Stimulated activated CD8-positive, alpha-beta memory T cell treated with anti-CD3 and anti-CD28 coated beads, Interleukin-4, amount 100 ng/mL, for 1 hour (primary cell): ENCODE measurements around the gene PLXNA3.
"Not testable (repeated sequence)": the region's sequence is repeated elsewhere in the genome, so short reads cannot be mapped to it uniquely, and the experiment has no call there.

Source experiments
- DNase-seq, 2 donors: peaks; one replicate each; pipeline ENCODE4 v3.0.0-alpha.2; 2020; ENCODE audit warnings: low read depth in 2 of 2, low spot score in 1 of 2

The PLXNA3 gene

DNA sequence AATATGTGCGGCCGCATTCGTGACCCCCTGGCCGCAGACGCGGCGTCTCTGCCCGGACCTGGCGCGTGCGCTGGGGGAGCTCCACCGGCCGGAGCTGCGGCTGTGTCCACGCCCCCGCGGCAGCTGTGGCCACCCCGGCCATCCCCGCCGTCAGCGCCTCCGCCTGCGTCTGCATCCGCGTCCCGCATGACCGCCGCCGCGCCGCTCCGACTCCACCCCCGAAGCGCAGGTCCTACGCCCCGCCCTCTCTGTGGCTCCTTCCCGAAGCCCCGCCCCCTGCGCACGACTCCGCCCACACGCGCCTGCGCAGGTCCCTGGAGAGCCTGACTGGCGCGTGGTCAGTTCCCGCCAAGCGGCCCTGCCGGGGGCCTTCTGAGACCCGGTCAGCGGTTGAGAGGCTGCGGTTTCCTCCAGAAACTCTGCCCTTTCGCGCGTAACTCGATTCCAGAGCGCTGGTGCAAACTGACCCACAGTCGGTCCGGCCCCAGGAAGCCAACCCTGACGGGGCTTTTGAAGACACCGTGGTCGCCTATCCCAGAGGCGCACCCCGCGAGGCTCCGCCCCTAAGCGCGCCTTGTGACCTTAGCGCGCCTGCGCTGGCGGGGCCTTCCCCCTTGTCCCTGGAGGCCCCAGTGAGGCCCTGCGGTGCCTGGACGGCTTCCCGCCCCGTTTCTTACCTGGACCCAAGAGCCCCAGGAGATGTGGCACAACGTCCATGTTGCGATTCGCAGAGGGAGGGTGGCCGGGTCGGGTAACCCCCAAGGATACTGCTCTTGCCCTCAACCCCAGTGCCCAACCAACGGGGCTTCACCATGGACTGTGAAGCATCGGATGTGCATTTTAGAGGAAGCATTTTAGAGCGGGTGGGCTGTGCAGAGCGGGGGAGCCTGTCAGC is 20.9 kb downstream of the PLXNA3 start, which contains the start of gene LAGE3:
Gene LAGE3, minus strand, starts transcription at position 554 of the 895 bp plus-strand sequence. Its CDS starts 366 bp downstream, at position 188.
- DNase-seq: peak; percentile 86 to 88

DNA sequence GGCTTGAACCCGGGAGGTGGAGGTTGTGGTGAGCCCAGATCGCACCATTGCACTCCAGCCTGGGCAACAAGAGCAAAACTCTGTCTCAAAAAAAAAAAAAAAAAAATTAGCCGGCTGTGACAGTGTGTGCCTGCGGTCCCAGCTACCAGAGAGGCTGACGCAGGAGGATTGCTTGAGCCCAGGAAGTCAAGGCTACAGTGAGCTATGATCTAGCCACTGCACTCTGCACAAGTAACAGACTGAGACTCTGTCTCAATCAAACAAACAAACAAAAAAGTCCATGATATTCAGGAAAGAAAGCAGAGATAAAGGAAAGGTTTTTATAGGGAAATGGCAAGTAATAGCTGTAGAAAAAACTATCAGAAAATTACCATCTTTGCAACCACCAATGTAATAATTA is 23.1 kb downstream of the PLXNA3 start:
- no peak for DNase-seq

DNA sequence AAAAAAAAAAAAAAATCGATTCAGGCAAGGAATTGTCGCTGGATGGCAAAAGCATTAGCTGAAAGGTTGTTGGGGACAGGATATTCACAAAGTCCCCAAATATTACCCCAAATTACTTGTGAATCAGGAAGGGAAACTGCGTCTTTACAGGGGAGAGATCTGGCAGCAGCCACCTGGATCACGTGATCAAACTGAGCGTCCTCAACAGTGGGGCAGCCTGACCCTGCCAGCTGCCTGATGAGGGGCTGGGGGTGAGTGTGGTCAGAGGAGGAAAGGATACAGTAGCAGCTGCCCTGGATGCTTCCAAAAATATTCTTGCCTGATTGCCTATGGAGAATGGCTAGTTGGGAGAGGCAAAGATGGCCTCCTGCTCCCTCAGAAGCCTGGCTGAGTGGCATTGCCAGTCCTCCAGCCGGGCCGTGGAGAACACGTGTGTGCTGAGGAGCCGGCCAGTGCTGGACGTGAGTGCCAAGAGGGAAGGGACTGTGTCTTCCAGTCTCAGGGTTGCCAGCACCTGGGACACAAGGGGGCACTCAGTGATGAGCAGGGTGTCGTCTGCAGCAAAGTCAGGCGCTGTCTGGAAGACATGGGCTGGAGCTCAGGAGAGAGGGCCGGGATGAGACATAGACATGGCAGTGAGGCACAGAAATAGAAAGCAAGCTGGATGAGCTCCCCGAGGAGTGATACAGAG is 24.0 kb downstream of the PLXNA3 start:
- DNase-seq: no peak

DNA sequence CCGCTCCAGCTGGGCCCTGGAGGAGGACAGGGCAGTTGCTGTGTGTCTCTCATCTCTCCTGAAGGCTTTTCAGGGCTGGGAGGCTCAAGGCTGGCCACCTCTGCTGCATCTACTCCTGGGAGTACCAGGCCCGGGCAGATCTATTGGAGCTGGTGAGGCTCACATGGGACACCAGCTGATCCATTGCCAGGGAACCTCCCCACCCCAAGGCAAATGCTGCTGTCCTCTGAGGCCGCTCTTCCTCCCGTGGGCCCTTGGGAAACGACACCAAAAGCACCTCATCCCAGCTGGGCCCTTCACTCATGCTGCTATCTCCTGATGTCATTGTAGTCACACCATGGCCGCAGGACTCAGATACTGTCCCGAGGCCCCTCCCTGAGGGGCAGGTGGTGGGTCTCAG is 24.7 kb downstream of the PLXNA3 start:
- DNase-seq: no peak

DNA sequence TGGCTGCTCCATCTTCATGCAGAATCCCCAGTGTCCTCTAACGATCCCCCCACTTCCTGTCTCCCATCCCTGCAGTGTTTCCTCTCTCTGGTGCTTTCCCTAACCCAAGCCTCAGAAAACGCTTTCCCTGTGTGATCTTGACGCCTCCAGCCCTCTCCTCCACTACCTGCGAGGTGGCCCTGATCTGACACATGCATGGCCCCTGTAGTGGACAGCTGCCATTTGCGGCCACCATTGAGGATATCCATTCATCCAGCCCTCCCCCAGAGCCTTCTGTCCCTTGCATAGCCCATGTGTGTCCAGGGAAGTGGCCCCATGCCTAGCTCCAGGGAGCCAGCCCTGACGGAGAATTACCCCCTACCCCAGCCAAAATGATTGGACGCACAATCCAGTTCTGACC is 25.2 kb downstream of the PLXNA3 start:
- no peak for DNase-seq

DNA sequence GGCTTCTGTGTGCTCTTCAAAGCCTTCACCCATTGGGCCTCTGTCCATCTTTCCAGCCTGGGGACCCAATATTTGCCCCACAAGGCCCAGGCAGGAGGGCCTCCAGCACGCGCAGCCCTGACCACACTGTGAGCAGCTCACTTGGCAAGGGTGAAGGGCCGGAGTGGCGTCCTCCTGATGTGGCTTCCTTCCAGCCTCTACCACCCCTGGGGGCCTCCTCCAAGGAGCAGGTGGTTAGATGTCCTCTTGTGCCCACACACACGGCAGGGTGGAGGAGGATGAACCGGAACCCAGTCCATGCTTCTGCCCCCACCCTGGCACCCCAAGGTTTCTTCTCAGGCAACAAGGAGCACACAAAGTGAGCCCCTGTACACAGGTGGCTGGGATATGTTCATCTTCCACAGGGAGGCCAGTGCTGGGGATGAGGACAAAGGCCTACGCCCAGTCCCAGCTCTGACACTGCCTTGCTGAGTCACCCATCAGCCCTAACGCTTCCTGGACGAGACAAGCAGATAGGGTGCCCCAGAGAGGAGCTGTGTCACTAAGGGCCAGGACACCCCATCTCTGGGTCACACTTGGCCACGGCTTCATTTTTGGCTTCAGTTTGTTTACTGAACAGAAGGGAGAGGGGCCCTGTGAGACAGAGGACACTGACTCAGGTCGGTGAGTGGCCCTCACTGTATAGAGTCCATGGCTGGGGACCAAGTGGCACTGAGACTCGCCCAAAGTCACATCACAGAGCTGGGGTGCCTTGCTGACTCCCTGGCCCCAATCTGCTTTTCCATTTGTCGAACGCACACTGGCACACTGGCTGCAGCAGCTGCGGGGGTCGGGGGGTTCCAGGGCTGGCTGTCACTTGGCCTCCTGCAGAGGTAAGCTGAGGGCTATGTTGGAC is 26.4 kb downstream of the PLXNA3 start:
- DNase-seq: no peak

DNA sequence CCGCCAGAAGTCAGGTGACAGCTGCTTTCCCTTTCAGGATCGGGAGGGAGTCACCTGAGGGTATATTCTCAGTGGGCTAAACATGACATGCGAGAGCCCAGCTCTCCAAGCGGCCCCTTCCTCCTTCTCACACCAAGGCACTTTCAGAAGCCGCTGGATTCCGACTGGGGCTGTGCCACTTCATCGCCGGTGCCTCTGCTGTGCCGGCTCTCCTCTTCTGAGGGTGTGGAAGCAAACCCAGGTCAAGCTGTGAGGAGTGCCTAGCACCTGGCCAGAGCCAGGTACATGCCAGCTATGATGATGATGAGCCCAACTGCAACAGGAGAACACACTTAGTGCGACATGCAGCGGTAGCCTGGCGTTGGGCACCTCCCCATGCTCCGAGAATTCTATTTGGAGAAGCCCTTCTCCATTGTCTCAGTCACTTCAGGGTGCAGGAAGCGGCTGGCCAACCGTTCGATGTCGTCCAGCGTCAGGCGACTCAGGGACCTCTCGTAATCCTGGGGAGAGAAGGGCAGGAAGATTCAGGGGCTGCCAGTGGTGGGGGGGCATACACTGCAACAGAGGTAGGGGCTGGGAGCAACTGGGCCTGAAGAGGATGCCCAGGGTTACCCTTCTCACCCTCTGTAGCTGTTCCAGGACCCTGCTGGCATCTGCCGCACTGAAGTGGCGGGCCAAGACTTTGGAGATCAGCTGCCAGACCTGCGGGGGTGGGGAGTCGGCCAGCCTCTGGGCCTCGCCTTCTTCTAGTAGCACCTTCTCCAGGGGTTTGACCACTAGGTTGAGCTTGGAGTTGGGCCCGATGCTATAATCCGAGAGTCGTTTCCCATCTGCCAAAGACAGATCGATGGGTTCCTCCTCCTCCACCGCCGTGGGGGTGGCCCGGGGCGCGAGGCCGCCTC is 27.3 kb downstream of the PLXNA3 start:
- no peak for DNase-seq

DNA sequence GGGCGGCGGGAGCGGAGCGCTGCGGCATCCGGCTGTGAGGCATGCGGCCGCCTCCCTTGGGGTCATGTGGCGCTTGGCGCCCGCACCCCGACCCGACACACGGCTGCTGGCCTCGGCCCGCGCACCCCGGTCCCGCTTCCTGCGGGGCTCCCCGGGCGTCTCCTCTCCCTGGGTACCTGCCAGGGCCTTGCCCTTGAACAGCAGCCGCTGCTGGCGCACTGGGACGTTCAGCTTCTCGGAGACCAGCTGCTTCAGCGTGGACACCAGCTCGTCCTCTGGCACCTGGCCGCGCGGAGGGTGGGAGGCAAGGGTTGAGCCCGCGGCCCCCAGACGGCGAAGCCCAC is 27.9 kb downstream of the PLXNA3 start:
- no peak for DNase-seq

DNA sequence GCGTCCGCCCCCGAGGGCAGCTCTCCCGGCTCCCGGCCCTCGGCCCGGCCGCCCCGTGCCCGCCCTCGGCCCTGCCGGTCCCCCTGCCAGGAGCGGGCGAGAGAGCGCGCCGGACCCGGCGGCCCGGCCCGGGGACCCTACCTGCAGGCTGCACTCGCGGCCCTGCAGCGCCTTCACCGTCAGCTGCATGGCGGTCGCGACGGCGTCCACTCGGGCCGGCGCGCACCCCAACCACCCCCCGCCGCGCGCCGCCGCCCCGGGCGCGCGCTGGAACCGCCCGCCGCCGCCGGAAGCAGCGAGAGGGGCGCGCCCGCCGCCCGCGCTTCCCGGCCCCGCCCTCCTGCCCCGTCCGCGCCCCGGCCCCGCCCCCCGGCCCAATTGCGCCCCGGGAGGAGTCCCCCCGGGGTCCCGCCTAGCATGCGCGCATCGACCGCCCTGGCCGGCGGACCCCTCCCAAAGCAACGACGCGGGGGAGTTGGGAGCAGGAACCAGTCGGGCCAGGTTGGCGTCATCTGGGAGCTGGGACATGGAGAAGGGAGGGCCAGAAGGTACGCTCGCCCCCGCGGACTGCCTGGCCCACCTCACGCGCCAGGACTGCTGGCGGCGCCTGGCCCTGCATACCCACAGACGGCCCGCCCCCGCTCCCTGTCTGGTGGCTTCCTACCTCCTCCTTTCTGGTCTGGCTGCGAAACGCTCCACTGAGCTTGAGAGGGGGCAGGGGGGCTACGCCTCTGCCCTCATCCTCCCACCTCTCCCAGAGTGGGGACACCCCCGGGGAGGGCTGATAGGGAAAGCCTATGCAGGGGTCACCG is 28.5 kb downstream of the PLXNA3 start, which contains the start of gene UBL4A:
Gene UBL4A, minus strand, starts transcription at position 220 of the 812 bp plus-strand sequence. Its CDS starts 31 bp downstream, at position 189.
- DNase-seq: no peak

DNA sequence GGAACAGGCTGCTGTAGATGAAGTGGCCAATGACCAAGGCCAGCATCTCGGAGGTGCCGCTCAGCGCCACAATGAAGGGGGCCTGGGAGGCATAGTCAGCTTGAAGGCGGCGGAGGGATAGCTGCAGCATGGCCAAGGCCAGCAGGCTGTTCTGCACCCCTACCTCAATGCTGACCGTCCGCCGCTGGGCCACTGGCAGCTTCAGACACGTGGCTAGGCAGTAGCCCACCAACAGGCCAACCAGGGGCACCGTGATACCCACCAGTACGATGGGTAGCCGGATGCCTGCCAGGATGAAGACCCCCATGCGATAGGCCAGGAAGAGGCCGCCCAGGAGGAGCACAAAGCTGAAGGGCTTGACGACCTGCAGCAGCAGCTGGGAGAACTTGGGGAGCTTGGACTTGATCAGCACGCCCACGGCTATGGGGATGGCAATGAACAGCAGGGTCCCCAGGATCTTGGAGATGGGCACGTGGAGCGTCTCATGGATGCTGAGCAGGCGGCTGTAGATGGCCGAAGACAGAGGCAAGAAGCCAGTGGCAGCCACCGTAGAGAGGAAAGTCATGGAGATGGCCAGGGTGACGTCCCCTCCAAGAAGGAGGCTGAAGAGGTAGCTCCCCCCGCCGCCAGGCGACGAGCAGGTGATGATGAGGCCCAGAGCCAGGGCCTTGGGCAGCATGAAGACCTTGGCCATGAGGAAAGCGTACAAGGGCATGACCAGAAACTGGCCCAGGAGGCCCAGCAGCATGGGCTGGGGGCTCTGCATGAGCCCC is 29.6 kb downstream of the PLXNA3 start:
- no peak for DNase-seq

DNA sequence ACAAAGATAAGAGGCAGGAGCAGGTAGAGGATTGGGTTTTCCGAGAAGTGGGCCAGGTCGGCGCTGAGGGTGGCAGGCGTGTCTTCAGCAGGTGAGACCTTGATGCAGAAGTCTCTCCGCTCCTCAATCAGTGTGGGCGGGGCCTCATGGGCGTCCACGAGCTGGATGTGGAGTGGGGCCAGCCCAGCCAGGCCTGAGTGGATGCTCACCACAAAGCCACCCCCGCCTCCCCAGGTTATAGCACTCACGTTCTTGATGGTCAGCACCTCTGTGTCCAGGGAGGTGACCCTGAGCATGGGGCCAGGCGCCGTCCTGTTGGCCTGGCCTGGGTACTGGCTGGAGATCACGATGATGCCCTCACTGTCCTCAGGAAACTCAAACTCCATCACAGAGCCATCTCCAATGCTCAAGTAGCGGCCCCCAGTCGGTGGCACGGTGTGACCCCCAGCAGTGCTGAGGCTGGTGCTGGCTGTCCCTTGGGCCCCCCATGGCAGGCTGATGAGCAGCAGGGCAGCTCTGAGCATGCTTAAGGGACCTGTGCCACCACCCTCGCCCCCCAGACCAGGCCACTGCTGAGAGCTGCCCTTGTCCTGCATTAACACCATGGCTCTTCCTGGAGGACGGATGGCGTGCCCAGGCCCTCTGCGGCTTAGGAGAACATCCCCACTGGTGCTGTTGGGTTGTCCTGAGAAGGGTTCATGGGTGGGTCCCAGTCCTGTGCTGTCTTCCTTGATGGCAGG is 30.4 kb downstream of the PLXNA3 start:
- DNase-seq: no peak

DNA sequence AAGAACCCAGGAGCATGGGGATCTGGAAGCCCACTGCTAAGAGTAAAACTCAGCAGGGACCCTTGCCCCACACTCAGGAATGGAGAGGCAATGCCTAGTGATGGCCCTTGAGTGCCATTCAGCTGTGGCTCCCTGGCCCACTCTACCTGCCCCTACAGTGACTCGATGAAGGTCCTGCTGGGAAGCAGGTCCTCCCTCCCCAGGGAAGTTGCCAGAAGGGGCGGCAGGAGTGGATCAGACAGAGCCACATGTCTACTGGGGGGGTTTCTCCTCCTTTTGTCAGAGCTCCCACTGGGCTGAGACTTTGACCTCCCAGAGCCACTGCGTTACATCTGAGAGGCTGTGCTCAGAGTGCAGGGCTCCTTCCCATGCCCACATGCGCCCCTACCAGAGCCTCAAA is 31.1 kb downstream of the PLXNA3 start:
- no peak for DNase-seq

DNA sequence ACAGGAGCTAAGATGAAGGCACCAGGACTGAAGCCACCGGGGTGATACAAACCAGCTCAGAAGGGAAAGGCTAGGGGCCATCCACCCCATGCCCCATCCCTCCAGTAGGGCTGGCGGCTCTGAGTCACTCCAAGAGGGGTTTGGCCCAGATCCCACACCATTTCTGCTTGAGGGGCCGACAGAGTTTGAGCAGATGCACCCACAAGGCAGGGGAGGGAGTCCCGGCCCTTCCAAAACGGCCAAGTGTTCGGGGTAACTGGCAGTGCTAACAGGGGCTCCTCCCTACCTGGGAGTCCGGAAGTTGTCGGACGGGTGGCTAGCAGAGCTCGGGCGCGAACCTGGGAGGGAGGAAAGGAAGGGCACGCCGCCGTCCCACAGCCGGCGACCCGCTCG is 31.9 kb downstream of the PLXNA3 start:
- no peak for DNase-seq

DNA sequence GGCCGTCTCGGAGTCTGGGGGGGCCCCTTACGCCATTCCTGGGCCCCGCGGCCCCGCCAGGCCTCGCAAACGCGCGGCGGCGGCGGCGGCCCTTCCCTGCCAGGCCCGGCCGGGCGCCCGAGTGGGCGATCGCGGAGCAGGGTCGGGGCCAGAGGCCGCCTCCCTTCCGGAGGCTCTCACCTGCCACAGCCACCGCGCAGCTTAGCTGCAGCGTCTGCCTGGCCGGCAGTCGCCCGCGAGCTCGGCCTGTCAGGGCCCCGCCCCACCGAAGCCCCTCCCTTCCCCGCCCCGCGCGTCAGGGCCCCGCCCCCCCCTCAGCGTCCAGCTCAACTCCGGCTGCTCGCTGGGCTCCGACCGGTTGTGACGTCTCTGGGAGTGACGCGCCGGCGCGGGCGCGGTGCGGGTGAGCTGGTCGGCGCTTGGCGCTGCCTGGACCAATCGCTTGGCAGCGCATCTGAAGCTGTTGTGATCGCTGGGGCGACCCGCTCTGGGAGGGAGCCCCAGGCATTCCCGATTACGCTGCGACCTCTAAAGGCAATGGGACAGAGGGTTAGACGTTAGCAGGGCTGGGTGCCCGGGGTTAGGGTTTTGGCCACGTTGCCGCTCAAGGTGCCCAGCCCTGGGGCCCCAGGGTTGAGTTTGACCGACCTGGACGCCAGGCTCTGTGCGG is 32.5 kb downstream of the PLXNA3 start, which contains the start of gene SLC10A3:
Gene SLC10A3, minus strand, starts transcription at position 216 of the 670 bp plus-strand sequence. CDS start 1,689 bp downstream, outside the sequence.
- DNase-seq: peak; percentile 46 to 75

DNA sequence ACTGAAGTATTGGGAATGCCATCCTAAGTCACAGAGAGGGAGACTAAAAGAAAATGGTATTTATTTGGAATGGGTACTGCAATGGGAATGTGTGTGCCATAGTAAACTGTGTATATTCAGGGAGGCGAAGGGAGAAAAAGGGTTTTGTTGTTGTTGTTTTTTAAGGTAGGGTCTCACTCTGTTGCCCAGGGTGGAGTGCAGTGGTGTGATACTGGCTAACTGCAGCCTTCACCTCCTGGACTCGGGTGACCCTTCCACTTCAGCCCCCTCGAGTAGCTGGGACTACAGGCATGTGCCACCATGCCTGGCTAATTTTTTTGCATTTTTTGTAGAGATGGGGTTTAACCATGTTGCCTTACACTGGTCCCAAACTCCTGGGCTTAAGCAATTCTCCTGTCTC is 36.6 kb downstream of the PLXNA3 start:
- no peak for DNase-seq

DNA sequence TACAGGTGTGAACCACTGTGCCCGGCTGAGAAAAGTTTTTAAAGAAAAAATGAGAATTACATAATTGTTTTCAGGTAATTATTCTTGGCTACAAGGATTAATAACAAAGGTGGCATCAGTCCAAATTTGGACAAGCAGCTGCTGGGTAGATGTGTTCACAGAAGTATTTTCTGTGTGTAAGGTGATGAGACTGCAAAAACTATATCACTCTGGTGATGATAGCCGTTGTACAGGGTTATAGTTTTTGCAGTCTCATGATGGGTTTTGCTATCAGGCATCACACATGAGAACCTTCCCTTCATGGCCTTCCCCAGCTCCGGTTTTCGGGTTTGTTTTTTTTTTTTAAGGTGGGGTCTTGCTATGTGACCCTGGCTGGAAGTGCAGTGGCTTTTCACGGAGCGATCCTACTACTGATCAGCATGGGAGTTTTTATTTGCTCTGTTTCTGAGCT is 37.4 kb downstream of the PLXNA3 start:
- DNase-seq: no peak

DNA sequence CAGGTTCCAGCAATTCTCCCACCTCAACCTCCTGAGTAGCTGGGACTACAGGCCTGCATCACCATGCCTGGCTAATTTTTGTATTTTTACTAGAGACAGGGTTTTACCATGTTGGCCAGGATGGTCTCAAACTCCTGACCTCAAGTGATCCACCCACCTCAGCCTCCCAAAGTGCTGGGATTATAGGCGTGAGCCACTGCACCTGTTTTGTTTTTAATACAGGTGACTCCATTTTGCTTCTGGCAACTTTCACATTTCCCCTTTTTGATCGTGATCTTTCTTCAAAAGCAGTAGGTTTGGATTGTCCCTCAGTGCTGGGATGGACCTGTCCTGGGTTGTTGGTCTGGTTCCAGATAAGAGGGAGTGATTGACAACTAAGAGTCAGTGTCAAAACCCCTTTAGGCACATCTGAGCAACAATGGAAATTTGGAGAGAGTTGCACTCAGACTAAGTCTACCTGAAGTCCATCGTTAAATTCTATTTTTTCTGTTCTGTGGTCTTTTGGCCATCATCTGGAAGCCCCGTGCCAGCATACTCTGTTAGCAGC is 38.6 kb downstream of the PLXNA3 start:
- DNase-seq: not testable (repeated sequence)
